Measurements from ENCODE around the gene ARPC5L.
"Not testable (repeated sequence)": the region's sequence is repeated elsewhere in the genome, so short reads cannot be mapped to it uniquely, and the experiment has no call there.

Gene ARPC5L

DNA sequence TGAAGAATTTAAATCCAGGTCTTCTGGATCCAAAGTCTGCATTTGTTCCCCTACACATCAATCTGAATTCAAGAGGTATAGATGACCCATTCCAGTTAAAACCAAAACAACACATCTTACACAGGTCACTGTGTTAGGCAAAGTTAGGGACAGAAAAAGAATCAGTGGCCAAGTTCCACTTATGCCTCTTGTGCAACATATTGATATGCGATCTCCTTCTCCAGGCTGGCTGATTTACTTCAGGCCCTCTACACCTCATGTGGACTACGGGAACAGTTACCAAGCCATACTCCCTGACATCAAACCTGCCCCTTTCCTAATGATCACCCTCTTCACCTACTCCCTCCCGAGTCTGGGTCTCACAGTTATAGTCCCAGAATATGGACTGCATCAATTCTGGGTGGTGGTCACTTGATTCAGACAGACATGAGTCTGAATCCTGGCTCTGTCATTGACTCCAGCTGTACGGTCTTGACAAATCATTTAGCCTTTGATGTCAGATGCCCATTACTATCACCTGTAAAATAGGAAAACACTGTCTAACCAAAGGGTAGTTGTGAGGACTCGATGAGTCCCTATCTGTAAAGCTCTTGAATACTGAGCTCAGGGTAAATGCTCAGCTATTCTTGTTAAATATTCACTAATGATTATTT lies 52.9 kb downstream of the ARPC5L start:
- no peaks in the 10 kb centered on the region for H3F3A ChIP-seq (ENCODE audit: low read depth)
- TF ChIP-seq EZH2phosphoT487 (IDR thresholded peaks at IDR 0.05; ENCODE audit: borderline replicate concordance) = no peak
- TF ChIP-seq, protein P1, sequence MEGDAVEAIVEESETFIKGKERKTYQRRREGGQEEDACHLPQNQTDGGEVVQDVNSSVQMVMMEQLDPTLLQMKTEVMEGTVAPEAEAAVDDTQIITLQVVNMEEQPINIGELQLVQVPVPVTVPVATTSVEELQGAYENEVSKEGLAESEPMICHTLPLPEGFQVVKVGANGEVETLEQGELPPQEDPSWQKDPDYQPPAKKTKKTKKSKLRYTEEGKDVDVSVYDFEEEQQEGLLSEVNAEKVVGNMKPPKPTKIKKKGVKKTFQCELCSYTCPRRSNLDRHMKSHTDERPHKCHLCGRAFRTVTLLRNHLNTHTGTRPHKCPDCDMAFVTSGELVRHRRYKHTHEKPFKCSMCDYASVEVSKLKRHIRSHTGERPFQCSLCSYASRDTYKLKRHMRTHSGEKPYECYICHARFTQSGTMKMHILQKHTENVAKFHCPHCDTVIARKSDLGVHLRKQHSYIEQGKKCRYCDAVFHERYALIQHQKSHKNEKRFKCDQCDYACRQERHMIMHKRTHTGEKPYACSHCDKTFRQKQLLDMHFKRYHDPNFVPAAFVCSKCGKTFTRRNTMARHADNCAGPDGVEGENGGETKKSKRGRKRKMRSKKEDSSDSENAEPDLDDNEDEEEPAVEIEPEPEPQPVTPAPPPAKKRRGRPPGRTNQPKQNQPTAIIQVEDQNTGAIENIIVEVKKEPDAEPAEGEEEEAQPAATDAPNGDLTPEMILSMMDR (conservative IDR thresholded peaks at IDR 0.05; ENCODE audit: low read length) = no peak
- no peaks in the 10 kb centered on the region for H3K4me1 ChIP-seq (ENCODE audit: insufficient read depth, low read length, poor library complexity, severe bottlenecking)
- H3K79me2 ChIP-seq (ENCODE audit: insufficient read depth, low read length) = no peaks in the 10 kb centered on the region
- H3K9me2 ChIP-seq (replicated peaks; ENCODE audit: low read depth, low read length) = no peaks in the 10 kb centered on the region
- H3K9me3 ChIP-seq (ENCODE audit: insufficient read depth, low read depth, low read length) = no peaks in the 10 kb centered on the region
- no peaks in the 10 kb centered on the region for H3K27me3 ChIP-seq (ENCODE audit: insufficient read depth, low read length, poor library complexity, severe bottlenecking)
- no peaks in the 10 kb centered on the region for H4K20me1 ChIP-seq (ENCODE audit: insufficient read depth, low read length, poor library complexity, severe bottlenecking)
- H3K9ac ChIP-seq (ENCODE audit: low read depth, low read length, poor library complexity, severe bottlenecking) = no peak overlapping the region
- no peak overlapping the region for H3K4me2 ChIP-seq (ENCODE audit: low read depth, low read length, poor library complexity, severe bottlenecking)
- no peak overlapping the region for H2AFZ ChIP-seq (ENCODE audit: low read length)
- no peak overlapping the region for H3K4me3 ChIP-seq (ENCODE audit: low read length, poor library complexity, severe bottlenecking)
- H3K36me3 ChIP-seq (ENCODE audit: insufficient read depth, low read length) = peaks cover 5% of the 10 kb centered on the region; the same call in 1 of the 2 replicates

DNA sequence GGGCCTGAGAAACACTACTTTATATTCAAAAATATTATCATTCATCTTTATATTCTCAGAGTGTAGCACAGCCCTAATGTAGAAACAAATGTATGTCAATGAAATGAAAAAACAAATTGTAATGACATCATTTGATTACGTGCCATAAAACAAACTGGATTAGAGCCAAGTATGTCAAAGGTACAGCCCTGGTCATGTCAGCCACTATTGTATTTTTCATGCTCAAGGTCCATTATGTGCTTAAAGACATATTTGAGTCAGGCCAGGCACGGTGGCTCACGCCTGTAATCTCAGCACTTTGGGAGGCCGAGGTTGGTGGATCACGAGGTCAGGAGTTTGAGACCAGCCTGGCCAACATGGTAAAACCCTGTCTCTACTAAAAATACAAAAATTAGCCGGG lies 58.5 kb downstream of the ARPC5L start:
- H4K20me1 ChIP-seq (ENCODE audit: insufficient read depth, low read length, poor library complexity, severe bottlenecking); H2AFZ ChIP-seq (ENCODE audit: low read length); H3K9ac ChIP-seq (ENCODE audit: low read depth, low read length, poor library complexity, severe bottlenecking); H3K4me1 ChIP-seq (ENCODE audit: insufficient read depth, low read length, poor library complexity, severe bottlenecking); H3K4me3 ChIP-seq (ENCODE audit: low read length, poor library complexity, severe bottlenecking); H3K4me2 ChIP-seq (ENCODE audit: low read depth, low read length, poor library complexity, severe bottlenecking); H3K27me3 ChIP-seq (ENCODE audit: insufficient read depth, low read length, poor library complexity, severe bottlenecking); H3K9me3 ChIP-seq (ENCODE audit: insufficient read depth, low read depth, low read length); H3K9me2 ChIP-seq (replicated peaks; ENCODE audit: low read depth, low read length); H3F3A ChIP-seq (ENCODE audit: low read depth); H3K79me2 ChIP-seq (ENCODE audit: insufficient read depth, low read length): not testable (repeated sequence)
- peaks cover 26% of the 10 kb centered on the region; the same call in 1 of the 2 replicates for H3K36me3 ChIP-seq (ENCODE audit: insufficient read depth, low read length)

Data from Loucy (cell line).